SH-SY5Y (cell line): ENCODE measurements around the gene AOPEP.

Experiments used
- GATA2 ChIP-seq: IDR thresholded peaks from 2 replicates; pipeline ENCODE4 v1.6.1; 2011; ENCODE audit warnings: mild to moderate bottlenecking, low read depth, low read length
- GATA3 ChIP-seq: IDR thresholded peaks from 2 replicates; pipeline ENCODE4 v1.6.1; 2011; ENCODE audit warnings: low read depth, mild to moderate bottlenecking, low read length, moderate library complexity

DNA sequence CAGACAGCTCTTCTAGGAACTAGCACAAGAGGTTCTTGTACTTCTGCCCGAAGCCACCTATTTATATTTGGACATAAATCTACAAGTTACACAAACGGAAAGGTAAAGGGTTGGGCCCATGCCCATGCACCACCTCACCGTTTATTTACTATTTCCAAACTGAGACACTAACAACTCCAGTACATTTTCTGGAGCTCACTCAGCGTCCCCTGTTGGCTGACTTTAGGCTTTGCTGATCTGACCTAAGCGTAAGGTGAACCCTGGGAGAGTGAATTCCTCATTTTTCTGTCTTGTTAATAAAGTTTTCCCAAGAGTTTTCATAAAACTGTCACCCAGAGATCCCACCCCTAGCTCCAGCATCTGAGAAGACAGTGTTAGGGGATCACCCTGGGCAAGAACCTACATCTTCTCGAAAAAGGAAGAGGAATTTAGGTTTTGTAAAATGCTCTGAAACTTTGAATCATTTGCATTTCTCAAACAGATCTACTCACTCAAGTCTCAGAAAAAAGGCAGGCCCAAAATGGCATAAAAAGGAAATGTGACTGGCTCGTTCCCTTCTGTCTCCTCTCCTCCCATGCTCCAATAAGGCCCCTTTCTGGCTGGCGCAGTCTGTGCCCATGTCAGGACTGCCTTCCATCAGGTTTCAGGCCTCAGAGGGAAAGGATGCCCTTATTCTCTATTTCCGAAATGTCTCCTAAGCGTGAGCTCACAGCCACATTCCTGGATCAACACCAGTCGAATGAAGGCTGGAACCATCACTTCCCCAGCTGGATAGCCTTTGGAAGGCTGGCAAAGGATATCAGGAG, 389.7 kb downstream of the AOPEP start:
- TF ChIP-seq GATA2 = no peak
- no peak for TF ChIP-seq GATA3
